GM18498 (cell line): ENCODE data around the gene EEPD1.

Source experiments
- ATAC-seq: cut with Tn5 transposase; IDR thresholded peaks from one replicate; pipeline ENCODE4 v1.9.1; 2021; ENCODE audit warnings: mild to moderate bottlenecking, moderate library complexity; ENCODE audit not compliant: unreplicated experiment

EEPD1 gene

GRCh38 chr7:36278069-36278619 is 125.1 kb downstream of the EEPD1 start:
- ATAC-seq, result no peak

- ATAC-seq, result no peak
Observed at GRCh38 chr7:36278620-36279172, 125.6 kb downstream of the EEPD1 start.

- ATAC-seq, result peak; percentile 74
Observed at GRCh38 chr7:36279200-36279925, 126.3 kb downstream of the EEPD1 start.

- ATAC-seq, result no peak
Observed at GRCh38 chr7:36279926-36280315, 126.9 kb downstream of the EEPD1 start.

- no peak for ATAC-seq
Observed at GRCh38 chr7:36280840-36281812, 128.1 kb downstream of the EEPD1 start.

GRCh38 chr7:36281945-36282717 is 129.1 kb downstream of the EEPD1 start:
- no peak for ATAC-seq

- ATAC-seq, result no peak
Observed at GRCh38 chr7:36283181-36283580, 130.1 kb downstream of the EEPD1 start.

GRCh38 chr7:36283711-36284130 is 130.7 kb downstream of the EEPD1 start:
- peak; percentile 50 for ATAC-seq

- ATAC-seq, result no peak
Observed at GRCh38 chr7:36284456-36285090, 131.5 kb downstream of the EEPD1 start.

- no peak for ATAC-seq
Observed at GRCh38 chr7:36285276-36285675, 132.2 kb downstream of the EEPD1 start.

- ATAC-seq, result no peak
Observed at GRCh38 chr7:36286226-36286625, 133.2 kb downstream of the EEPD1 start.

GRCh38 chr7:36286688-36287087 is 133.6 kb downstream of the EEPD1 start:
- ATAC-seq, result no peak

GRCh38 chr7:36287371-36288241 is 134.6 kb downstream of the EEPD1 start:
- ATAC-seq, result peak; percentile 33

GRCh38 chr7:36288501-36288900 is 135.4 kb downstream of the EEPD1 start:
- ATAC-seq, result no peak

- no peak for ATAC-seq
Observed at GRCh38 chr7:36289833-36290661, 137.0 kb downstream of the EEPD1 start.

GRCh38 chr7:36291387-36292316 is 138.6 kb downstream of the EEPD1 start:
- peak; percentile 51 for ATAC-seq

- no peak for ATAC-seq
Observed at GRCh38 chr7:36295090-36295489, 142.0 kb downstream of the EEPD1 start.
